NCI-H82 treated with DMSO at 0.1 percent for 48 hours (cell line): ENCODE results near the gene SIPA1L3.
A peak's percentile ranks its signal among the peaks of the same experiment; 100 is the strongest.

Experiments used
- DNase-seq: peaks from one replicate; lab custom pipeline; 2025; ENCODE audit not compliant: unreplicated experiment; lab: John Stamatoyannopoulos, UW

SIPA1L3 gene

DNA sequence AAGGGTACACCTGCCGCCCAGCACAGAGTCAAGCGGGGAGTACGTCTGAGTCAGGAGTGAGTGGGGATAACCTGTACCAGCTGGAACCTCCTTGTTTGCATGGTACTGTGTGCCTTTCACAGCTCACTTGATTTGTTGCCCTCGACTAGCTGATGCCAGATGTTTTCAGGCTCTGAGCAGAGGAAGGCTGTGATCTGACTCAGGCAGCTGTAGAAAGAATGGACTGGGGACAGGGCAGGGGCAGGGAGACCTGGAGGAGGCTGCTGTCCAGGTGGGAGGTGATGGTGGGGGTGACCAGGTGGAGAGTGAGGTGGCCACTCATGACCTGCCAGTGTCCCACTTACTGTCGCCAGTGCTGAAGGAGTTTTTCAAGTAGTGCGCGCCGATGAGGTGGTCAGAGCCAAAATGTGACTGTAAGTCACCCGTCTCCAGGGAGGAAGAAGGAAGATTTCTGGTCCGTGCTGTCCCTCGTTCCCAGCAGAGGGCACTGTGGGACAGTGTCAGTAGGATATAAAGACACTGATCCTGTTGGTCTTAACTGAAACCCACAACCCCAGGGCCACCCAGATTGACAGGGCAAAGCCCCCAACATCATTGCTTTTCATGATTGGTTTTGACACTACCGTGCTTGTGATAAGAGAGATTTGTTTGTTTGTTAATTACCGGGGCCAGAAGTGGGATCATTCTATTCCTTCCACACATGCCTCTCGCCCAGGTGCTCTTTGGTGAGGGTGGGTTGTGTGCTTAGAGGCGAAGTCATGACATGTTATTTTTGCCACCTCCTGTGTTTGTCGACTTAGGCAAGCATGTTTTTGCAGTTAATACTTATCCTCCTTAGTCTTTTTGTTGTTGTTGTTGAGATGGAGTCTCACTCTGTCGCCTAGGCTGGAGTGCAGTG lies 188.7 kb downstream of the SIPA1L3 start:
- peak; percentile 37 for DNase-seq

DNA sequence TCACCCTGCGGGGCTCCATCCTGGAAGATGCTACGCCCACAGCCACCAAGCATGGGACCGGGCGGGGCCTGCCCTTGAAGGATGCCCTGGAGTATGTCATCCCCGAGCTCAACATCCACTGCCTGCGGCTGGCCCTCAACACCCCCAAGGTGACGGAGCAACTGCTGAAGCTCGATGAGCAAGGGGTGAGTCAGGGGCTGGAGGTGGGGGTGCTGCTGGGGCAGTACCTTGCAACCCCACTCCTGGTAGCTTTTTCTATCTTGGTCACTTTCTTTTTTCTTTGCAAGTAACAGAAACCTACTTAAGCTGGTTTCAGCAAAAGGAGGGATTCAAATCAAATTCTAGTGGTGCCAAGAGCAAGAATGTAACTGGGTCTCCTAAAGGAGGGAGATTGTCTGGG lies 193.0 kb downstream of the SIPA1L3 start:
- DNase-seq, result no peak

DNA sequence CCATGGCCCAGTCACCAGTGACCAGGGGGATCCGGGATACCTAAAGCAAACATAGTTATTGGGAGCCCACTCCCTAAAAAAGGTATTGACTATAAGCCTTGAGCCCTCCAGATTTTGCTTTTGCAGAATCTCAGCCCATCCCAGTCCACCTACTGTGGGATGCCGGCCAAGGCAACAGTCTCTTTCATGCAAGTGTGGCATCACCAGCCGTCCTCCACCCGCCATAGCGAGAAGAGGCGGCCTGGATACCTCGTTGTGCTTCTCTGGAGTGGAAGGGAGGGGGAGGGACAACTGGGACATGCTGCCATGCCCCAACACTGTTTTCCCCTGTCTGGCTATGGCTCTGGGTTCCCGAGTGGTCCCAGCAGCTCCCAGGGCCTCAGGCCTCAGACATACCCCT lies 193.6 kb downstream of the SIPA1L3 start:
- DNase-seq, result no peak

DNA sequence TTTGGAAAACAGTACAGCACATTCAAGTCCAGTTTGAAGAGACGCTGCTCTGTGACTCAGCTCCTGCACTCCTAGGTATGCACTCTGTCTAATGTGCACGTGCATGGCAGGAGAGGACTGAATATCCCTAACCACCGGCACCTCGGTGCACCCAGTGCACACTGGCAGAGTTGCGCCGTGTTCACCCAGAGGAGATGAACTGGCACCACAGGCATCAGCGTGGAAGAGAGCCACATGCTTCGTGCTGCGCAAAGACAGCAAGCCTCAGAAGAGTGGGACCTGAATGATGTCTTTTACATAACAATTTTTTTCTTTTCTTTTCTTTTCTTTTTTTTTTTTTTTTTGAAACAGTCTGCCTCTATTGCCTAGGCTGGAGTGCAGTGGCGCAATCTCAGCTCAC lies 194.7 kb downstream of the SIPA1L3 start:
- DNase-seq, result no peak

DNA sequence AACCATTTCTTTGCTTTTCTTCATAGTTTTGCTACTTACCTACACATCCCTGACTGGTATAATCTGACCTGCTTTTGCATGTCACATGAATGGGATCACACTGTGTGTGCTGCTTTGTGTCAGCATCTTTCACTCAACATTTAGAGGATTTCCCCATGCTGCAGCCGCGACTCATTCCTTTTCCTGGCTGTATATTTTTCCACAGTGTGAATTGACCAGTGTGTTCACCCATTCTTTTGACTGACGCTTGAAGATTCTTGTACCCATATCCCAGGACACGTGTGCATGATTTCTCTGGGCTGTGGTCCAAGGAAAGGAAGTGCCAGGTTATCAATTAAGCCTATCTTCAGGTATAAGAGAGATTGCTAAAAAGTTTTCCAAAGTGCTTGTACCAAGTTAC lies 198.6 kb downstream of the SIPA1L3 start:
- DNase-seq, result no peak

DNA sequence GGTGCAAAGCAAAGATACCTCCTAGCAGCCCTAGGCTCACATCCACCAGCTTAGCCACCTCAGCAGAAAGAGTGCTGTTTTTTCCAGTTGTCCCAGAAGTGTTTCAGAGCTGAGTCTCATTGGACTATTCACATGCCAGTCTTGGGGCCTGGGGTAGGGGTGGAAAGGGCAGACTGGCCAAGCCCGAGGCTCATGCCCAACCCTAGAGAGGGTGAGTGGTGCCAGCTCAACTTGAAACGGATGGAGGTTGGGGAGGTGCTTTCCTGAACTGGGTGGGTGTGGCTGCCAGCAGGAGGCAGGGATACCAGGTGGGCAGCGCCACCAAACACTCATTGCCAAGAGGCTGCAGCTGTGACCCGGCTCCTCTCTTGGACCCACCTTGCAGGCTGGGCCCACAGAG lies 200.1 kb downstream of the SIPA1L3 start:
- DNase-seq, result no peak

DNA sequence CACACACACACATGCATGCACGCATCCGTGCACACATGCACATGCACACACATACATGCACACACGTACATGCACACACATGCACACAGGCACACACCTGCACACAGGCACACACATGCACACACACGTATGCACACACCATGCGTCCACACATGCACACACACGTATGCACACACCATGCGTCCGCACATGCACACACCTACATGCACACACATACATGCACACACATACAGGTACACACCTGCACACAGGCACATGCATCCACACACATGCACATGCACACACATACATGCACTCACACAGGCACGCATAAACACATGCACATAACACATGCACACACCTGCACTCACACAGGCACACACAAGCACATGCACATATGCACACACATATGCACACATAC lies 204.9 kb downstream of the SIPA1L3 start:
- no peak for DNase-seq

DNA sequence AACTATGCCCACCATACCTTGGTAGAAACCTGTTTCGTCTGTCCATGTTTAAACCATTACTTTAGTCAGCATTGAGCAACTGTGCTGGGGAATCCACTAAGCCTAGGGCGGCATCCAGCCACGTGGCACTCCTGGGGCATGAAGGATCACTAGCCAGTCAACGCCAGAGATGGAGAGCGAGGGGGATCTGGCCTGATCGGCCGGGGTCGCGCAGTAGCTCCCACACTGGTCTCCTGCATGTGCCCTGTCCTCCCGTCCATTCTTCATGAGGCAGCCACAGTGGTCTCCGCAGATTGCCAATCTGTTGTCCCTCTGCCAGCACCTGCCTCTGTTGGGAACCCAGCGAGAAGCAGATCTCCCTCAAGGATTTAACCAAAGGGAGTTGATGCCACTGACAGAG lies 207.6 kb downstream of the SIPA1L3 start:
- no peak for DNase-seq

DNA sequence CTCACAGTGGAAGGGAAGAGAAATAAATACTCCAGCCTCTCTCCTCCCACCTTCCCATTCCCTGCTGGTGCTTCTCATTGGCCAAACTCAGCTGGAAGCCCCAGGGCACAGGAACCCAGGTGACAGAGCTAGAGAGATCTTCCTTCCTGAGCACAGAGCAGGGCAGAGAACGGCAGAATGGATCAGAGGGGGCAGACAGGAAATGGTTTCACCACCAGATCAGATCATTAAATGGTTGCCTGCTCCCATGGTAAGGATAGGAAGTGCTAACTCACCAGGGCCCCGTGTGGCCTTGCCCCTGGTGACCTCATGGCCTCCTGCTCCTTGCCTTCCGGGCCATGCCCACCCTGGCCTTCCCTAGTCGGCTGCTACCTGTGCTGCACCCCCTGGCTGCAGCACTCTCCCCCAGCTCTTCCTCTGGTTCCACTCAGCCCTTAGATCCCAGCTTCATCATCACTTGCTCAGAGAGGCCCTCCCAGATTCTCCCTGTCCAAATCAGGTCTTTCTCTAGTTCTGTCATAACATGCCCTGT lies 208.3 kb downstream of the SIPA1L3 start:
- no peak for DNase-seq

DNA sequence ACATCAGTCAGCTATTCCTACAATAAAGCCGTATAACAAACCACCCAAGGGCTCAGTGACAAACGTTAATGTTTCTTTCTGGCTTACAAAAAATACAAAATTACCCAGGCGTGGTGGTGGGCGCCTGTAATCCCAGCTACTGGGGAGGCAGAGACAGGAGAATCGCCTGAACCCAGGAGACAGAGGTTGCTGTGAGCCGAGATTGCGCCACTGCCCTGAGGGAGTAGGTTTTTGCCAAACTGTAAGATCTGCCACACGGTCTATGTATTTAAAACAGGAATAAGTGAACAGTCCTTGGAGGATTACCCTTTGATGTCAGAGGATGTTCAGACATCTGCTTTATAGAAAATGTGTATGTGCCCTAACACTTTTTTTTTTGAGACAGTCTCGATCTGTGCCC lies 211.2 kb downstream of the SIPA1L3 start:
- no peak for DNase-seq

DNA sequence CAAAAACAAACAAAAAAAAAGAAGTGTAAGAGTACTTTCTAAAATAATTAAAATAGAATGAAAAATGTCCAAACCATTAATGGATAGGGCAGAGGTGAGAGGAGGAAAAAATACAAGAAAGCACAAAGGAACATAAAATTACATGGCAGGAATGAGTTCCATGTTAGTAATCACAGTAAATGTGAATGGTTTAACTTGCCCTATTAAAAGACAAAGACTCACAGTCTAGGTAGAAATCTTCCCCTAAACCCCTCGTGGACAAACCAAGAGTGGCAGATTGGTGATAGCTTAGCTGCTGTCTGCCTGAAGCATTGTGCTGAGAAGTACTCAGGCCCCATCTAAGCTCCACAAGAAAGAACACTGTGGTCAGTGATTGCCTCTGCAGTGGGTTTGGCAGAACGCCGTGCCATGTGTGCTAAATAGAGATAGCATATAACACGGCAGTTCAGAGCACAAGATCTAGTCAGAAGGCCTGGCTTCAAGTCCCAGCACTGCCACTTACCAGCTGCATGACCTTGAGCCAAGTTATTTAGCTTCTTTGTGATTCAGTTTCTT lies 213.5 kb downstream of the SIPA1L3 start:
- DNase-seq, result no peak

DNA sequence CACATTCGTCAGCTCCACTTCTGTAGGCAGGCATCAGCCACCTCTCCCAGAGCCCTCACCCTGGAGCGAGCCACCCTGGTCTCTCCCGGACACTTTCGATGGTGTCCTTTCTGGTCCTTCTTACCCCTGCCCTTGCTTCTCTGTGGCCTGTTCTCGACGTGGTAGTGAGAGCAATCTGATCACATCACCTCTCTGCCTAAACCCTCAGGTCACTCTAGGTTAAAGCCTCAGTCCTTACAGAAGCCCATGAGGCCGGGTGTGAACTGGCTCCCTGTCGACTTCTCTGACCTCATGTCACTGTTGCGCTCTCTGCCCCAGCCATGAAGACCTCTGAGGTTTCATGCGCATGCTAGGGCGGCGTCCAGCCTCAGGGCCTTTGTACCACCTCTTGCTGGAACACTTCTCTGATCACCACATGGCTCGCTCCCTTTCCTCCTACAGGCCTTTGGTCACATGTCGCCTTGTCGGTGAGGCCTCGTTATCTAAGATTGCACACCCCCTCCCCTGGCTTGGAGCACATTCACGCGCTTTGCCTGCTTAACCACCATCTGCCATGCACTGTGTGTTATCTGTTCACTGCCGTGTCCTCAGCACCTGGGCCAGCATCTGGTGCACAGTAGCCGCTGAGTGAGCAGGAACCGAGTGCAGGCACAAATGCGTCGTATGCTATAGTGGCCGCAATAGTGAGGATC lies 215.5 kb downstream of the SIPA1L3 start:
- DNase-seq, result peak; percentile 65

DNA sequence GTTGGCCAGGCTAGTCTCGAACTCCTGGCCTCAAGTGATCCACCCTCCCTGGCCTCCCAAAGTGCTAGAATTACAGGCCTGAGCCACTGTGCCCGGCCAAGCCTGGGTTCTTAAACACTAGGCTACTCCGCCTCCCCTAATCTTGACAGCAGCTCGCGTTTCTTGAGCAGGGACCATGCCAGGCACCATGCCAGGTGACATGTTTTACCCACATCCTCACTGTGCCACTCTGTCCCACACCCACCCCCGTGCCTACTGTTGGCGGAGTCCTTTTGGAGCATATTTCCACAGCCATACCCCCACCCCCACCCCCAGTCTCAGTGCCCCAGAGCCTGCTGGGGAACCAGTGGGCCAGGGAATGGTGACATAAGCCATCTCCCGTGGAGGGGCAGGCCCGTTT lies 218.2 kb downstream of the SIPA1L3 start:
- no peak for DNase-seq

DNA sequence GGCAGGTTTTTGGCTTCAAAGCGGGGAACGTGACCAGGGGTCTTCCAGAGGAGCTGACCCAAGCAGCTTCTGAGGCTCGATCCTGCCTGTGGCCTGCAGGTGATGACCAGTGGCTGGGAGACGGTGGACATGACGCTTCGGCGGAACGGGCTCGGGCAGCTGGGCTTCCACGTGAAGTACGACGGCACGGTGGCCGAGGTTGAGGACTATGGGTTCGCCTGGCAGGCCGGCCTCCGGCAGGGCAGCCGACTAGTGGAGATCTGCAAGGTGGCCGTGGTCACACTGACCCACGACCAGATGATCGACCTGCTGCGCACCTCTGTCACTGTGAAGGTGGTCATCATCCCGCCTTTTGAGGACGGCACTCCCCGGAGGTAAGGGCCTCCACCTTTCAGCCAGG lies 223.4 kb downstream of the SIPA1L3 start:
- DNase-seq, result no peak

DNA sequence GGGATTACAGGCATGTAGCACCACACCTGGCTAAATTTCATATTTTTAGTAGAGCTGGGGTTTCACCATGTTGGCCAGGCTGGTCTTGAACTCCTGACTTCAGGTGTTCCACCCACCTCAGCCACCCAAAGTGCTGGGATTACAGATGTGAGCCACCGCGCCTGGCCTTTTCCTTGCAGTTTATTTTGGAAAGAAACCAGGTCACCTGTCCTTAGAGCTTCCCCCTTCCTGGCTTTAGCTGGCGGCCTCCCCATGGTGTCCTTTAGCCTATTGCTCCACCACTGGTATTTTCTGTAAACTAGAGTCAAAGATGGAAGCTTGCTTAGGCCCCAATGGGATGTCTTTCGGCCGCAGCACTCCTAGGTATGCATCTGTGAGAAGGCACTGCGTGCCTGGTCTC lies 225.8 kb downstream of the SIPA1L3 start:
- DNase-seq, result no peak

DNA sequence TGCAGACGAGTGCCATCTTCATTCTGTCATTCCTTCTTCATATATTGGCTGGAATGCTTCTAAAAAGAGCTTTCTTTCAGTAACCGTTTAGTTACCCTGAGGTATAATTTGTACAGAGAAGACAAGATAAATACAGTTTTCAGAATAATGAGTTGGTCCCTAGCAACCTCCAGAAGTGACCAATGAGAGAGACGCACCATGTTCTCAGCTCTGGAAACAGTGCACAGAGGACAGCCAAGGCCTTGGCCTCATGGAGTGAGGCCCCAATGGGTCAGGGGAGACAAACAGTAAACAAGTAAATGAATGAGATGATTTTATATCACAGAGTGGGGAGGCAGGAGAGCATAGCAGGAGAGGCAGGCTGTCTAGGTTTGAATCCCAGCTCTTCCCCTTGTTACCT lies 226.3 kb downstream of the SIPA1L3 start:
- DNase-seq, result no peak

DNA sequence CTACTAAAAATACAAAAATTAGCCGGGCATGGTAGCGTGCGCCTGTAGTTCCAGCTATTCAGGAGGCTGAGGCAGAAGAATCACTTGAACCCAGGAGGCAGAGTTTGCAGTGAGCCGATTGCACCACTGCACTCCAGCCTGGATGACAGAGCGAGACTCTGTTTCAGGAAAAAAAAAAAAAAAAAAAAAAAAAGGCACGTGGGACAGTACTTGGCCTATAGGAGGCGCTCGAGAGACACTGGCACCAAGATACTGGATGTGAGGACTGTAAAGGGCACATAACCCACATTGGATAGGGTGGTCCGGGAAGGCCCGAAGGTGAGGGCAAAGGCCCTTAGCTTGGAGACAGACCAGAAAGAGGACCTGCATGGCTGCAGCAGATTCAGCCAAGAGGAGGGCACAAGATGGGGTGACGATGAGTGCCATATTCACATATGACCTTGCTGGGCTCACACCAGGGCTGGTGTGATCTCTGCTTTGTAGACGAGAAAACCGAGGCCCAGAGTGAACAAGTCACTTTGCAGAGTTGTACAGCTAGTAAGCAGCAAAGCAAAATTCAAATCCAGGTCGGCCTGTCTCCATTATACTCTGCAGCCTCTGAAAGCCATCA lies 227.6 kb downstream of the SIPA1L3 start:
- DNase-seq, result no peak

DNA sequence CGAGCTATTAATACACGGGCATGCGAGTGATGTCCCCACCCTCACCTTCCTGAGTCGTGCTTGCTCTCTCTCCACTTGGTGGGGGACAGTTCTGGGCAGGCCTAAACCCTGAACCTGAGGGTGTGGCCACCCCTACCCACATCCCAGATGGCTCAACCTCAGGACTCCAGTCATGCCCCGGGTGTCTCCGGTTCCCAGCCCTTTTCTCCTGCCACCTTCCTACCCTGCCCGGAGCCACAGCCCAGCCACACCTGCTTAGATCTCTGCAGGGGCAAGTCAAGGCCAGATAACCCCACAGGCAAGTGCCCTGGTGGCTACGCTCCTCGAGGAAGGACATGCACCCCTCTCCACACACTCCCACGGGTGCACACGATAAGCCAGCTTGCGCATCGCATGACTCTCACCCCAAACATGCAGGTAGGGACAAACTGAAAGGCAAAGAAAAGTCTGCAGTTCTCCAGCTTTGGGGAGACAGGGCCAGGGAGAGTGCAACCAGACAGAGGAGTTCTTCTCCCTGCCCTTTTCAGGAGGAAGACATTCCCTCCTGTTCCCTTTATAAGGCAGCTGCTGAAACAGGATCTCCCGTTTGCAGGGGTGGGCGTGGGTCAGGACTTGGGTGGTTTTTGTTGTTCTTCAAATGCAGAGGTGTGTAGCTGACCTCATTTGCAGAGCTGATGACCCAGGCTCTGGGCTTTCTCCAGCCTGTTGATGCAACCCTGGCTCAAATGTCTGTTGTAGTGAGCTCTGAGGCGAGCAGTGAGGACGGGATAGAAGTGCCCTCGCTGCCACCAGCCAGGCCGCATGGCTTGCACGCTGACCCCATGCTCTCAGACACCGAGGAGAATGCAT lies 228.4 kb downstream of the SIPA1L3 start:
- no peak for DNase-seq

DNA sequence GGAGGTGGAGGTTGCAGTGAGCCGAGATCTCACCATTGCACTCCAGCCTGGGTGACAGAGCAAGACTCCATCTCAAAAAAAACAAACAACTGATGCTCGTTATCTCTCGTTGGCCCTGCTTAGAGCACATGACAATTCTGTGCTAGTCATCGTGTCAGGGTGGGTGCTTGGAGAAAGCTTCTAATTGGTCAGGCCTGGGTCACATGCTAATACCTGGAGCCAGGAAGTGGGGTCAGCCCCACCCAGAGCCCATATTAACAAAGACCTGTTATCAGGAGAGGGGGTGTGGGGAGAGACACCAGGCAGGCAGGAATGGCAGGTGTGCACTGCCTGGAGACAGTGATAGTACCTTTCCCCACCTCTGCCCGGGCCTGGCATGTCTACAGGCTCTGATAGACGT lies 232.1 kb downstream of the SIPA1L3 start:
- DNase-seq, result no peak

DNA sequence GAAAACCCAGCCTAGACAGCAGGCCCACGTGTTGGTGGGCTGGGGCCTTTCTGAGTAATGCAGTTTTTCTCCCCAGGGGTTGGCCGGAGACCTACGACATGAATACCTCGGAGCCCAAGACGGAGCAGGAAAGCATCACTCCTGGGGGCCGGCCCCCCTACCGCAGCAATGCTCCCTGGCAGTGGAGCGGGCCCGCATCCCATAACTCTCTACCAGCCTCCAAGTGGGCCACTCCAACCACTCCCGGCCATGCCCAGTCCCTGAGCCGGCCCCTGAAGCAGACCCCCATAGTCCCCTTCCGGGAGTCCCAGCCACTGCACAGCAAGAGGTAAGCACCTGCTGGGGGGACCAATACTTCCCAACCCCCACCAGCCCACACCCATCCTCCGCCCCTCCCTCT lies 234.1 kb downstream of the SIPA1L3 start:
- DNase-seq, result no peak
